K562 (cell line): ENCODE measurements around the gene PTRH1. TPM values are rescaled to one million over a fixed set of nuclear protein-coding genes. Genes with fewer than 3 reads are reported as not detected.

Source experiments
- ARID2 ChIP-seq: fragments of 450-650 bp; IDR thresholded peaks from 2 replicates; pipeline ENCODE4 v1.6.1; 2017; ENCODE audit warnings: antibody characterized with exemption, mild to moderate bottlenecking
- ATF1 ChIP-seq, 2 experiments: fragments of 450-650 bp in 1 of 2; IDR thresholded peaks; 2 replicates each; pipeline ENCODE4 v1.6.1; 2016; ENCODE audit warnings: missing compliant biosample characterization in 1 of 2, missing genetic modification characterization in 1 of 2
- CCNT2 ChIP-seq: IDR thresholded peaks from 2 replicates; pipeline ENCODE4 v1.6.1; 2011; ENCODE audit warnings: borderline replicate concordance, low read depth, mild to moderate bottlenecking, moderate library complexity, mixed read lengths, low read length; ENCODE audit not compliant: insufficient read length; ENCODE audit errors: extremely low read depth
- CHCHD3 ChIP-seq: fragments of 250-450 bp; sonication (Bioruptor Pico); IDR thresholded peaks from 2 replicates; pipeline ENCODE4 v2.1.2; 2022; ENCODE audit warnings: mild to moderate bottlenecking
- CREB1 ChIP-seq, 2 experiments: sonication (generic) in 1 of 2; formaldehyde crosslinking in 1 of 2; IDR thresholded peaks; 2 replicates each; pipeline versions ENCODE4 v1.6.1 to v1.8.0; 2012 to 2022; ENCODE audit warnings: inconsistent platforms in 1 of 2, mild to moderate bottlenecking in 1 of 2, missing genetic modification reagents in 1 of 2, moderate library complexity in 1 of 2
- CSDE1 ChIP-seq, 2 experiments: fragments of 450-650 bp; IDR thresholded peaks; 2 replicates each; pipeline ENCODE4 v1.6.1; 2016; ENCODE audit warnings: mild to moderate bottlenecking in 1 of 2
- GATA2 ChIP-seq: sonication (generic); formaldehyde crosslinking; IDR thresholded peaks from 2 replicates; pipeline ENCODE4 v1.4.0; 2020; ENCODE audit warnings: mild to moderate bottlenecking, missing genetic modification reagents
- HMGN3 ChIP-seq: IDR thresholded peaks from 2 replicates; pipeline ENCODE4 v1.6.1; 2011; ENCODE audit warnings: borderline replicate concordance, low read depth, mild to moderate bottlenecking, mixed read lengths, low read length; ENCODE audit not compliant: insufficient read length; ENCODE audit errors: extremely low read depth
- KLF10 ChIP-seq: fragments of 250-450 bp; sonication (Bioruptor Pico); IDR thresholded peaks from 2 replicates; pipeline ENCODE4 v1.6.1; 2021; ENCODE audit warnings: matching md5 sums
- LEF1 ChIP-seq: fragments of 450-650 bp; IDR thresholded peaks from 2 replicates; pipeline ENCODE4 v1.6.1; 2016; ENCODE audit warnings: mild to moderate bottlenecking
- NFIC ChIP-seq: fragments of 450-650 bp; IDR thresholded peaks from 2 replicates; pipeline ENCODE4 v1.6.1; 2017; ENCODE audit warnings: mild to moderate bottlenecking, inconsistent platforms
- NR2C1 ChIP-seq, 2 experiments: fragments of 450-650 bp; IDR thresholded peaks; 2 replicates each; pipeline ENCODE4 v1.6.1; 2017; ENCODE audit warnings: mild to moderate bottlenecking in 2 of 2, antibody characterized with exemption in 1 of 2, inconsistent platforms in 1 of 2, missing compliant biosample characterization in 1 of 2, missing genetic modification characterization in 1 of 2
- PYGO2 ChIP-seq: fragments of 450-650 bp; IDR thresholded peaks from 2 replicates; pipeline ENCODE4 v1.6.1; 2016; ENCODE audit warnings: mild to moderate bottlenecking, missing genetic modification characterization, moderate library complexity, missing compliant biosample characterization
- SAP30 ChIP-seq: fragments of 200-600 bp; sonication (generic); IDR thresholded peaks from 2 replicates; pipeline ENCODE4 v1.6.1; 2012; ENCODE audit warnings: borderline replicate concordance, low read depth, mild to moderate bottlenecking, moderate library complexity, low read length, control low read depth, inconsistent platforms; ENCODE audit not compliant: insufficient read depth, poor library complexity, severe bottlenecking
- ZBTB1 ChIP-seq: sonication (generic); formaldehyde crosslinking; IDR thresholded peaks from 2 replicates; pipeline ENCODE4 v1.8.1; 2023; ENCODE audit warnings: missing genetic modification reagents, low read depth, mild to moderate bottlenecking, borderline replicate concordance
- ZBTB7A ChIP-seq: IDR thresholded peaks from 2 replicates; pipeline ENCODE4 v1.6.1; 2011; ENCODE audit warnings: low read depth, mild to moderate bottlenecking, low read length, moderate library complexity, borderline replicate concordance; ENCODE audit not compliant: control insufficient read depth
- ZNF324 ChIP-seq: fragments of 250-450 bp; sonication (Bioruptor Pico); IDR thresholded peaks from 2 replicates; pipeline ENCODE4 v1.4.0; 2020; ENCODE audit warnings: mild to moderate bottlenecking
- ZNF561 ChIP-seq: fragments of 450-650 bp; formaldehyde crosslinking; conservative IDR thresholded peaks from 2 replicates; pipeline ENCODE4 v1.4.0; 2020; ENCODE audit warnings: mild to moderate bottlenecking, moderate library complexity
- ZNF586 ChIP-seq: fragments of 450-650 bp; formaldehyde crosslinking; conservative IDR thresholded peaks from 2 replicates; pipeline ENCODE4 v1.4.0; 2020; ENCODE audit warnings: mild to moderate bottlenecking, moderate library complexity
- ZNF75A ChIP-seq: fragments of 450-650 bp; formaldehyde crosslinking; IDR thresholded peaks from 2 replicates; pipeline ENCODE4 v1.4.0; 2020; ENCODE audit warnings: mild to moderate bottlenecking
- polyA plus RNA-seq, 8 experiments: library from polyadenylated mRNA; depleted of rRNA in 4 of 8; stranded (reverse) in 5 of 8; unstranded in 3 of 8; fragments of >200 nt; fragmentation: Nextera tagmentation in 2 of 8; fragmentation: Illumina TruSeq in 1 of 8; extraction: Ambion mirVana in 2 of 8; extraction: Trizol in 1 of 8; gene quantifications; 2 replicates each; pipeline versions ENCODE4 v1.2.1 to v1.2.3, GENCODE V29; 2011 to 2014; ENCODE audit warnings: inconsistent platforms in 1 of 8, missing spikeins in 1 of 8
- total RNA-seq, 7 experiments: library from RNA; depleted of rRNA in 6 of 7; stranded (reverse); fragments of >200 nt in 6 of 7; fragmentation: Illumina TruSeq in 2 of 7; extraction: Trizol in 2 of 7; gene quantifications; 2 replicates each; pipeline versions ENCODE4 v1.2.1 to v1.2.3, GENCODE V29; 2011 to 2021; ENCODE audit warnings: low replicate concordance in 1 of 7
- TF ChIP-seq, protein P1 (sequence below): fragments of 450-650 bp; IDR thresholded peaks from 2 replicates; pipeline ENCODE4 v1.6.1; 2016
- TF ChIP-seq, protein P2 (sequence below): fragments of 250-450 bp; sonication (Bioruptor Pico); IDR thresholded peaks from 2 replicates; pipeline ENCODE4 v1.8.0; 2022; ENCODE audit warnings: inconsistent platforms, mild to moderate bottlenecking, moderate library complexity, borderline replicate concordance
- TF ChIP-seq, protein P3 (sequence below): sonication (generic); formaldehyde crosslinking; IDR thresholded peaks from 2 replicates; pipeline ENCODE4 v1.8.0; 2022; ENCODE audit warnings: missing genetic modification reagents, mild to moderate bottlenecking, borderline replicate concordance

PTRH1 gene
- total and polyA plus RNA-seq, 9 of the 15 experiments (the other 6 are each of a cell fraction or from before 2014, with no cell fraction given): 0.63 to 43.1 (median 5.7) TPM

DNA sequence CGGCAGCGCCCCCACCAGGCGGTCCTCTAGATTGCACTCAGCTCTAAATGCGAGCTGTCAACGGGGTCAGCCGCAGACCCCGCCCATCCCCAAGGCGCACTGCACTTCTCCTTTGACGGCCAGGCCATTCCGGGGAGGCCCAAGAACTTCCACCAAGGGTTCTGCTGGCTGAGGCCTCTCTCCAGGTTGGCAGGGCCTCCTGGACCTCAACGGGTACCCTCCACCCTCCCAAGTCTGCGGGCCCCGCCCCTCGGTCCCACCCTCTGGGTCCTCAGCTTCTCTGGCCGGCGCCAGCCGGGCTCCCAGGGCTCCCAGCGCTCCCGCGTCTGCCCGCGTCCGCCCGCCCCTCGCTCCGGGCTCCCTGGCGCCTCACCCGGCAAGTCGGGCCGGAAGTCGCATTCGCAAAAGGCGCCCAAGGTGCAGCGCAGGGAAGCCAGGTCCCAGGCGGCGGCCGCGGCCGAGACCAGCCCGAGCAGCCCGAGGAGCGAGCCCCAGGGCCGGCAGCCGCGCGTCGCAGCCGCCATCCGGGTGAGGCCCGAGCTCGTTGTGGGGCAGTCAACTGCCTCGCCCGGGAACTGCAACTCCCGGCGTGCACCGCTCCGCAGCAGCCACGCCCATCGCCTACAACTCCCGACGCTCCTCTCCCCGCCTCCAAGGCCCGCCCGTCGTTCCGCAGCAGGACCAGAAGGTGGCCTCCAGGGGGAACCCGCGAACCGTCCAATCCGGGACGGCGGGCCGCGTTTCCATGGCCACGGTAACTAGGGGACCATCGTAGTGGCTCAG lies 19.5 kb upstream of the PTRH1 start, which contains the start of gene TOR2A (continued):
- peak; percentile 80 for TF ChIP-seq CCNT2
- TF ChIP-seq ATF1 (CRISPR knock-in tag; IDR thresholded peaks at IDR 0.05): no peak
- TF ChIP-seq ATF1 (tag; IDR thresholded peaks at IDR 0.05): peak; percentile 86
- TF ChIP-seq ZNF75A (CRISPR knock-in tag): no peak
- no peak for TF ChIP-seq ZNF586 (CRISPR knock-in tag)
- TF ChIP-seq, protein P1, sequence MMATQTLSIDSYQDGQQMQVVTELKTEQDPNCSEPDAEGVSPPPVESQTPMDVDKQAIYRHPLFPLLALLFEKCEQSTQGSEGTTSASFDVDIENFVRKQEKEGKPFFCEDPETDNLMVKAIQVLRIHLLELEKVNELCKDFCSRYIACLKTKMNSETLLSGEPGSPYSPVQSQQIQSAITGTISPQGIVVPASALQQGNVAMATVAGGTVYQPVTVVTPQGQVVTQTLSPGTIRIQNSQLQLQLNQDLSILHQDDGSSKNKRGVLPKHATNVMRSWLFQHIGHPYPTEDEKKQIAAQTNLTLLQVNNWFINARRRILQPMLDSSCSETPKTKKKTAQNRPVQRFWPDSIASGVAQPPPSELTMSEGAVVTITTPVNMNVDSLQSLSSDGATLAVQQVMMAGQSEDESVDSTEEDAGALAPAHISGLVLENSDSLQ: peak; percentile 78
- TF ChIP-seq ZBTB7A: peak; percentile 91
- TF ChIP-seq NFIC: no peak
- TF ChIP-seq, protein P2, sequence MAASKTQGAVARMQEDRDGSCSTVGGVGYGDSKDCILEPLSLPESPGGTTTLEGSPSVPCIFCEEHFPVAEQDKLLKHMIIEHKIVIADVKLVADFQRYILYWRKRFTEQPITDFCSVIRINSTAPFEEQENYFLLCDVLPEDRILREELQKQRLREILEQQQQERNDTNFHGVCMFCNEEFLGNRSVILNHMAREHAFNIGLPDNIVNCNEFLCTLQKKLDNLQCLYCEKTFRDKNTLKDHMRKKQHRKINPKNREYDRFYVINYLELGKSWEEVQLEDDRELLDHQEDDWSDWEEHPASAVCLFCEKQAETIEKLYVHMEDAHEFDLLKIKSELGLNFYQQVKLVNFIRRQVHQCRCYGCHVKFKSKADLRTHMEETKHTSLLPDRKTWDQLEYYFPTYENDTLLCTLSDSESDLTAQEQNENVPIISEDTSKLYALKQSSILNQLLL (CRISPR knock-in tag): no peak
- TF ChIP-seq ARID2: peak; percentile 93
- TF ChIP-seq ZNF324 (CRISPR knock-in tag): no peak
- TF ChIP-seq GATA2 (CRISPR knock-in tag): no peak
- TF ChIP-seq CSDE1 (IDR thresholded peaks at IDR 0.05): peak in 1 of 2 experiments; percentile 96; a peak in 2 of 4 replicates
- no peak for TF ChIP-seq NR2C1 (IDR thresholded peaks at IDR 0.05)
- peak; percentile 46; the same call in 1 of the 2 replicates for TF ChIP-seq NR2C1 (tag; IDR thresholded peaks at IDR 0.05)
- TF ChIP-seq ZNF561: no peak
- TF ChIP-seq LEF1: no peak
- TF ChIP-seq CREB1 (IDR thresholded peaks at IDR 0.05): peak; percentile 78; the same call in 1 of the 2 replicates
- peak; percentile 85 for TF ChIP-seq CREB1 (CRISPR knock-in tag; IDR thresholded peaks at IDR 0.05)
- no peak; the same call in 1 of the 2 replicates for TF ChIP-seq ZBTB1
- TF ChIP-seq HMGN3: peak; percentile 47
- TF ChIP-seq KLF10 (CRISPR knock-in tag): no peak
- peak; percentile 79 for TF ChIP-seq SAP30
- TF ChIP-seq, protein P3, sequence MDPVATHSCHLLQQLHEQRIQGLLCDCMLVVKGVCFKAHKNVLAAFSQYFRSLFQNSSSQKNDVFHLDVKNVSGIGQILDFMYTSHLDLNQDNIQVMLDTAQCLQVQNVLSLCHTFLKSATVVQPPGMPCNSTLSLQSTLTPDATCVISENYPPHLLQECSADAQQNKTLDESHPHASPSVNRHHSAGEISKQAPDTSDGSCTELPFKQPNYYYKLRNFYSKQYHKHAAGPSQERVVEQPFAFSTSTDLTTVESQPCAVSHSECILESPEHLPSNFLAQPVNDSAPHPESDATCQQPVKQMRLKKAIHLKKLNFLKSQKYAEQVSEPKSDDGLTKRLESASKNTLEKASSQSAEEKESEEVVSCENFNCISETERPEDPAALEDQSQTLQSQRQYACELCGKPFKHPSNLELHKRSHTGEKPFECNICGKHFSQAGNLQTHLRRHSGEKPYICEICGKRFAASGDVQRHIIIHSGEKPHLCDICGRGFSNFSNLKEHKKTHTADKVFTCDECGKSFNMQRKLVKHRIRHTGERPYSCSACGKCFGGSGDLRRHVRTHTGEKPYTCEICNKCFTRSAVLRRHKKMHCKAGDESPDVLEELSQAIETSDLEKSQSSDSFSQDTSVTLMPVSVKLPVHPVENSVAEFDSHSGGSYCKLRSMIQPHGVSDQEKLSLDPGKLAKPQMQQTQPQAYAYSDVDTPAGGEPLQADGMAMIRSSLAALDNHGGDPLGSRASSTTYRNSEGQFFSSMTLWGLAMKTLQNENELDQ (CRISPR knock-in tag): no peak
- no peak for TF ChIP-seq CHCHD3
- TF ChIP-seq PYGO2 (tag): no peak
